Nephron progenitor cell (in vitro differentiated cells): ENCODE measurements around the gene PIK3R4.

Experiments used
- DNase-seq: peaks from one replicate; pipeline ENCODE4 v3.0.0; 2021
- H3K27ac Mint-ChIP-seq: 2 replicates; pipeline ENCODE4 v1.8.0; 2021; ENCODE audit warnings: mild to moderate bottlenecking, moderate library complexity, mixed read lengths
- H3K27me3 Mint-ChIP-seq: 2 replicates; pipeline ENCODE4 v1.8.0; 2021; ENCODE audit warnings: mild to moderate bottlenecking, low read depth, mixed read lengths; ENCODE audit not compliant: poor library complexity
- H3K36me3 Mint-ChIP-seq: 2 replicates; pipeline ENCODE4 v1.8.0; 2021; ENCODE audit warnings: low read depth, mixed read lengths
- H3K4me1 Mint-ChIP-seq: 2 replicates; pipeline ENCODE4 v1.8.0; 2021; ENCODE audit warnings: mixed read lengths
- H3K4me3 Mint-ChIP-seq: 2 replicates; pipeline ENCODE4 v1.8.0; 2021; ENCODE audit warnings: mild to moderate bottlenecking, moderate library complexity, mixed read lengths
- H3K9me3 Mint-ChIP-seq: 2 replicates; pipeline ENCODE4 v1.8.0; 2021; ENCODE audit warnings: mild to moderate bottlenecking, moderate library complexity, mixed read lengths
- TF ChIP-seq, protein P1 (sequence below): fragments of 200-600 bp; sonication (generic); IDR thresholded peaks from 2 replicates; pipeline ENCODE4 v1.5.0; 2021; ENCODE audit warnings: antibody characterized with exemption

The PIK3R4 gene

DNA sequence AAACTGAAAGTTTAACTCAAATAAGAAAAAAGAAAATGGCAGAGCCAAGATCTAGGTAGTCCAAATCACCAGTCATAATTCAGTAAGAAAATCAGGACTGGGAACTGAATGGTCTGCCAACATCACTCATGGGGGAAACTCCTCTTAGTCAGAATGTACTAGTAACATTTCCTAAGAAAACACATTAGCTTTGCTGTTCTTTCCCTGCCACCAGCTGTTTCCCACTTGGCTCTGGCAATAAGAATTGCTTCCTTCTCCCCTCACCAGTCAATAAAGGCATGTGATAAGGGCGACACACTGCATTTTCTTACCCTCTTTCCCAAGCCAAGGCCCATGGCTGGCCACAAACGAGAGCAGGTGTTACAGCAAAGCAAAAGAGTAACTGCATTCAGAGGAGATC, 46.1 kb downstream of the PIK3R4 start:
- peaks cover 54% of the 10 kb centered on the region for H3K36me3 Mint-ChIP-seq
- TF ChIP-seq, protein P1, sequence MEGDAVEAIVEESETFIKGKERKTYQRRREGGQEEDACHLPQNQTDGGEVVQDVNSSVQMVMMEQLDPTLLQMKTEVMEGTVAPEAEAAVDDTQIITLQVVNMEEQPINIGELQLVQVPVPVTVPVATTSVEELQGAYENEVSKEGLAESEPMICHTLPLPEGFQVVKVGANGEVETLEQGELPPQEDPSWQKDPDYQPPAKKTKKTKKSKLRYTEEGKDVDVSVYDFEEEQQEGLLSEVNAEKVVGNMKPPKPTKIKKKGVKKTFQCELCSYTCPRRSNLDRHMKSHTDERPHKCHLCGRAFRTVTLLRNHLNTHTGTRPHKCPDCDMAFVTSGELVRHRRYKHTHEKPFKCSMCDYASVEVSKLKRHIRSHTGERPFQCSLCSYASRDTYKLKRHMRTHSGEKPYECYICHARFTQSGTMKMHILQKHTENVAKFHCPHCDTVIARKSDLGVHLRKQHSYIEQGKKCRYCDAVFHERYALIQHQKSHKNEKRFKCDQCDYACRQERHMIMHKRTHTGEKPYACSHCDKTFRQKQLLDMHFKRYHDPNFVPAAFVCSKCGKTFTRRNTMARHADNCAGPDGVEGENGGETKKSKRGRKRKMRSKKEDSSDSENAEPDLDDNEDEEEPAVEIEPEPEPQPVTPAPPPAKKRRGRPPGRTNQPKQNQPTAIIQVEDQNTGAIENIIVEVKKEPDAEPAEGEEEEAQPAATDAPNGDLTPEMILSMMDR, result no peak
- H3K9me3 Mint-ChIP-seq, result no peaks in the 10 kb centered on the region
- no peak overlapping the region for H3K4me3 Mint-ChIP-seq
- H3K27ac Mint-ChIP-seq, result no peak overlapping the region
- no peaks in the 10 kb centered on the region for H3K27me3 Mint-ChIP-seq
- H3K4me1 Mint-ChIP-seq, result no peaks in the 10 kb centered on the region
- no peak for DNase-seq

DNA sequence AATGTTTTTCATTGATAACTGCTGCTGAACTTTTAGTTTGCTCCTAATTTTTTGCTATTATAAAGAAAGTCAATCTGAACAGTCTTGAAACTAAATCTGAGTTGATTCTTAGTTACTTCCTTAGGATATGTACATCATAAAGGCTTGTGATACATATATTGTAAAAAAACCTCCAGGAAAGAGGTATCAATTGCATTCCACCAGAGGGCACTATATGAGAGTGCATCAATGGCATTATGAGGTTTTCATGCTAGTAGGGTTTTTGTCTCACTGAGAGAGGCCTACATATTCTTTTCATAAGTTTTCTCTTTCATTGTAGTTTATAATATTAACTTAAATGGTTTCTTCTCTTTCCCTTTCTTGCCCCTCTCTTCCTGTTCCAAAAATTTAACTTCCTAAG, 46.9 kb downstream of the PIK3R4 start:
- TF ChIP-seq, protein P1, result peak; percentile 35
- no peak for DNase-seq
- no peaks in the 10 kb centered on the region for H3K4me1 Mint-ChIP-seq
- H3K9me3 Mint-ChIP-seq, result no peaks in the 10 kb centered on the region
- no peaks in the 10 kb centered on the region for H3K27me3 Mint-ChIP-seq
- H3K27ac Mint-ChIP-seq, result no peak overlapping the region
- H3K4me3 Mint-ChIP-seq, result no peak overlapping the region
- peaks cover 52% of the 10 kb centered on the region for H3K36me3 Mint-ChIP-seq

DNA sequence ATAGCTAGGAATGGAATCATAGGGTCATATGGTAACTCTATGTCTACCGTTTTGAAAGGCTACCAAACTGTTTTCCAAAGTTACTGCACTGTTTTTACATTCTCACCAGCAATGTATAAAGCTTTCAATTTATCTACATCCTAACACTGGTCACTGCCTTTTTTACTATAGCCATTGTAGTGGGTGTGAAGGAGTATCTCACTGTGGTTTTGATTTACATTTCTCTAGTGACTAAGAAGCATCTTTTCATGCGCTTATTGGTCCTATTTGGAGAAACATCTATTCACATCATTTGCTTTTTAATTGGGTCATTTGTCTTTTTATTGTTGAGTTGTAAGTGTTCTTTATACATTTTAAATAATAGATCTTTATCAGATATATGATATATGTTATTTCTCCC, 53.3 kb downstream of the PIK3R4 start:
- TF ChIP-seq, protein P1, result no peak
- H3K36me3 Mint-ChIP-seq, result peaks cover 51% of the 10 kb centered on the region
- no peak overlapping the region for H3K27ac Mint-ChIP-seq
- no peaks in the 10 kb centered on the region for H3K4me1 Mint-ChIP-seq
- H3K4me3 Mint-ChIP-seq, result no peak overlapping the region
- no peaks in the 10 kb centered on the region for H3K9me3 Mint-ChIP-seq
- no peaks in the 10 kb centered on the region for H3K27me3 Mint-ChIP-seq
- DNase-seq, result no peak

DNA sequence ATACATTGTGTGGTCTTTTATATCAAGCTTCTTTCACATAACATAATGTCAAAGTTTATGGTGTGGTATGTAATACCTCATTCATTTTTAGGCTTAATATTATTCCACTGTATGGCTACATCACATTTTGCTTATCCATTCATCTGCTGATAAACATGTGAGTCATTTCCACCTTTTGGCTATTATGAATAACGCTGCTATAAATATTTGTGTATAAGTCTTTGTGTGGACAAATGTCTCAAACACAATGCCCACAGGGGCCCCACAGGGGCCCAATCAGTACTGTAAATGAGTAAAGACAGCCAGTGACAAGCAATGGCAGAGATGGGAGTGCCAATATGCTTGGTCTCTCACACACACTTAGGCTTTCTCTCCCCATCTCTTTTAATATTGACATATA, 54.2 kb downstream of the PIK3R4 start:
- Mint-ChIP-seq H3K27ac (no peak overlapping the region), H3K27me3 (no peaks in the 10 kb centered on the region)

DNA sequence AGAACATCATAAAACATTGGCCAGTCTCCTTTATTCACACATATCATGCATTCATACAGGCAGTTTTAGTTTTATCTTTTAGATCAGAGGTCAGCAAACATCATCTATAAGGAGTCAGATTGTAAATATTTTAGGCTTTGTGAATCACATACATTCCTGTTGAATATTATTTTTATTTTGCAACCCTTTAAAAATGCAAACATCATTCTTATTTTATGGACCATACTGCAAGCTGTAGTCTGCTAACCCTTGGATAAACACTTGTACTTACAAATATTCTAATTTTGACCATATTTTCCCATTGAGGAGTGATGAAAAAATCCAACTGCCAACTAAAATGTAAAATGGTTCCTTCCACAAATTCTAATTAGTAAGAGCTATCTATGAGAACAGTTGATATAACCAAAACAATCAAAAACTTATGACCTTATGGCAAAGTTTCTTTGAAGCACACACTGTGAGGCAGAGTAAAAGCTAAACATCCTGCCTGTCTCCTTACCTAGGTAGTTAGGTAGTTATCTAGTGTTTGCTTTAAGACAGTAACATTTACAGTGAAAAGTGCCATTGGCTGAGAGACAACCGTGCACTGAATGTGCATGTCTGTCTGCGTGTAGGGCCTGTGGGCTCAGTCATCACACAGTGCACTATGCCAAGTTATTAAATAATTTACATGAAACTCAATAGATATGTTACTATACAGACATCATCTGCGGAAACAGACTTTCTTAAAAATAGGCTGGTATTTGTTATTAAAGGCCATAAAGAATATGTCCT, 57.7 kb downstream of the PIK3R4 start:
- TF ChIP-seq, protein P1, result no peak
- H3K4me1 Mint-ChIP-seq, result no peaks in the 10 kb centered on the region
- no peak for DNase-seq
- H3K27me3 Mint-ChIP-seq, result no peaks in the 10 kb centered on the region
- peaks cover 44% of the 10 kb centered on the region for H3K36me3 Mint-ChIP-seq
- H3K27ac Mint-ChIP-seq, result no peak overlapping the region
- H3K4me3 Mint-ChIP-seq, result no peak overlapping the region
- no peaks in the 10 kb centered on the region for H3K9me3 Mint-ChIP-seq

More for the DNA sequence above, 54.2 kb downstream of the PIK3R4 start:
- no peaks in the 10 kb centered on the region for H3K9me3 Mint-ChIP-seq
- no peaks in the 10 kb centered on the region for H3K4me1 Mint-ChIP-seq
- H3K36me3 Mint-ChIP-seq, result peaks cover 43% of the 10 kb centered on the region
- TF ChIP-seq, protein P1, result no peak
- no peak overlapping the region for H3K4me3 Mint-ChIP-seq
- no peak for DNase-seq

DNA sequence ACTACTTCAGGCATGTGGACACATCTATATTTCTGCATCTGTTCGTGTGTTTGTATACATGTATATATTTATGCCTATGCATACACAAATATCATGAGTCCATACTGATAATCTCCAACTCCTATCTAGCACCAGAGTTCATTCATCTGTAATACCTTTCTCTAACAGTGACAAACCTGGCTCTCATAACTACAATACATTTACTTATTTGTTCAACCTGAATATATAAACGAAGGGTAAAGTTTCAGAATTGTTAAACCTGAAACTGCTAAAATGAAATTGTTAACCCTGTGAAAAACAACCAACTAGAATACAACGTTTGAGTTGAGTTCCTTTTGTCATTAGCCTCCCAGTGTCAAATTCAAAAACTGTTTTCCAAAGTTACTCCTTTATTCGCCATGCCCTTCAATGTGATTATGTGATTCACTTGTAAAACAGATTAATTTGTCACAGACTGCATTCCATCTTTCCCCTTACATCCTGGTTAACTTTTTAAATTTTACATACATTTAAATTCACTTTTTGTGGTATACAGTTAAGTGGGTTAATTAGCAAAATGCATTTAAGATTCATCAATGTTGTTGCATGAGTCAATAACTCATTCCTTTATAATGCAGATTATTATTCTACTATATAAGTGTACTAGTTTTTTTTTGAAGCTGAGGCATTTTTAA, 58.5 kb downstream of the PIK3R4 start:
- no peak overlapping the region for H3K27ac Mint-ChIP-seq
- TF ChIP-seq, protein P1, result no peak
- peaks cover 45% of the 10 kb centered on the region for H3K36me3 Mint-ChIP-seq
- H3K27me3 Mint-ChIP-seq, result no peaks in the 10 kb centered on the region
- no peaks in the 10 kb centered on the region for H3K4me1 Mint-ChIP-seq
- DNase-seq, result no peak
- no peak overlapping the region for H3K4me3 Mint-ChIP-seq
- H3K9me3 Mint-ChIP-seq, result no peaks in the 10 kb centered on the region
